Measurements from ENCODE around the gene ZNF296. TPM values are rescaled to one million over a fixed set of nuclear protein-coding genes. Genes with fewer than 3 reads are reported as not detected.

The ZNF296 gene
- total and polyA plus RNA-seq, 2 experiments from 2014 or later, result 1.2 TPM; not detected in 1

- peaks cover 9% of the 10 kb centered on the region for H3K4me1 ChIP-seq (ENCODE audit: insufficient read depth)
- H3K36me3 ChIP-seq (replicated peaks; ENCODE audit: insufficient read depth, low read depth), result no peaks in the 10 kb centered on the region
- WGBS (ENCODE audit: low lambda C conversion rate, missing lambda C conversion rate), result 89% methylated on average over 17 of the region's 17 CpGs
- no peaks in the 10 kb centered on the region for H3K9me2 ChIP-seq (replicated peaks; ENCODE audit: insufficient read depth)
- no peaks in the 10 kb centered on the region for H3K27me3 ChIP-seq
- no peak overlapping the region for H2AFZ ChIP-seq
- H3K4me2 ChIP-seq, result no peak overlapping the region
- H3K79me2 ChIP-seq, result peaks cover 38% of the 10 kb centered on the region
- DNase-seq (ENCODE audit: low spot score), result no peak
- TF ChIP-seq EZH2phosphoT487 (IDR thresholded peaks at IDR 0.05; ENCODE audit: low read depth, severe bottlenecking, unreplicated experiment), result no peak
- no peak overlapping the region for H3K4me3 ChIP-seq
- H3K27ac ChIP-seq, result no peak overlapping the region
- H4K20me1 ChIP-seq (ENCODE audit: insufficient read depth, poor library complexity, severe bottlenecking), result peaks cover 5% of the 10 kb centered on the region
- H3K9me3 ChIP-seq (ENCODE audit: low read depth), result no peaks in the 10 kb centered on the region
These were observed 13.8 kb upstream of the ZNF296 start for GRCh38 chr19:45090034-45090433.

DNA sequence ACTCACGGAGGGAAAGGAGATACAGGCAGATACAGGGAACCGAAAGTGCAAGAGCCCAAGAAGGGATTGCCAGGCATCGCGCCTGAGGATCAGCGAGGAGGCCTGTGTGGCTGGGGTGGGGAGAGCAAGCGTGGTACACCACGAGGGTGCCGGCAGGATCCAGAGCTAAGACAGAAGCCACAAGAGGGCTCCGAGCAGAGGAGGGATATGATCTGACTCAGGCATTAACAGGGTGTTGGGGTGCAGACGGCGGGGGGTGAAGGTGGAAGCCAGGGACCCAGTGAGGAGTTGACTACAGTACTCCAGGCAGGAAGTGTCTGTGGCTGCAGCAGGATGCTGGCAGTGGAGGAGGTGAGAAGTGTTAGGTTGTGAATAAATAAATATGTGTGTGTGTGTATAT is 11.3 kb upstream of the ZNF296 start:
- no peak for DNase-seq (ENCODE audit: low spot score)

GRCh38 chr19:45086480-45086879 is 10.2 kb upstream of the ZNF296 start:
- H3K4me3 ChIP-seq, result no peak overlapping the region
- no peak for DNase-seq (ENCODE audit: low spot score)
- no peaks in the 10 kb centered on the region for H3K9me2 ChIP-seq (replicated peaks; ENCODE audit: insufficient read depth)
- no peaks in the 10 kb centered on the region for H3K4me1 ChIP-seq (ENCODE audit: insufficient read depth)
- no peak overlapping the region for H2AFZ ChIP-seq
- no peaks in the 10 kb centered on the region for H4K20me1 ChIP-seq (ENCODE audit: insufficient read depth, poor library complexity, severe bottlenecking)
- no peaks in the 10 kb centered on the region for H3K27me3 ChIP-seq
- H3K4me2 ChIP-seq, result no peak overlapping the region
- 95% methylated on average over 4 of the region's 4 CpGs for WGBS (ENCODE audit: low lambda C conversion rate, missing lambda C conversion rate)
- peaks cover 45% of the 10 kb centered on the region for H3K79me2 ChIP-seq
- no peaks in the 10 kb centered on the region for H3K36me3 ChIP-seq (replicated peaks; ENCODE audit: insufficient read depth, low read depth)
- H3K27ac ChIP-seq, result no peak overlapping the region
- no peak for TF ChIP-seq EZH2 (IDR thresholded peaks at IDR 0.05; ENCODE audit: borderline replicate concordance)
- no peak for TF ChIP-seq EZH2phosphoT487 (IDR thresholded peaks at IDR 0.05; ENCODE audit: low read depth, severe bottlenecking, unreplicated experiment)
- TF ChIP-seq CTCF (IDR thresholded peaks at IDR 0.05; ENCODE audit: poor library complexity), result no peak
- no peaks in the 10 kb centered on the region for H3K9me3 ChIP-seq (ENCODE audit: low read depth)

More for the DNA sequence above, 11.3 kb upstream of the ZNF296 start:
- no peak overlapping the region for H2AFZ ChIP-seq
- H3K79me2 ChIP-seq, result peaks cover 35% of the 10 kb centered on the region
- no peaks in the 10 kb centered on the region for H3K9me2 ChIP-seq (replicated peaks; ENCODE audit: insufficient read depth)
- H3K4me2 ChIP-seq, result no peak overlapping the region
- H3K4me3 ChIP-seq, result no peak overlapping the region
- no peaks in the 10 kb centered on the region for H4K20me1 ChIP-seq (ENCODE audit: insufficient read depth, poor library complexity, severe bottlenecking)
- H3K36me3 ChIP-seq (replicated peaks; ENCODE audit: insufficient read depth, low read depth), result no peaks in the 10 kb centered on the region
- WGBS (ENCODE audit: low lambda C conversion rate, missing lambda C conversion rate), result 95% methylated on average over 11 of the region's 11 CpGs
- TF ChIP-seq EZH2phosphoT487 (IDR thresholded peaks at IDR 0.05; ENCODE audit: low read depth, severe bottlenecking, unreplicated experiment) (no peak), EZH2 (IDR thresholded peaks at IDR 0.05; ENCODE audit: borderline replicate concordance) (no peak), CTCF (IDR thresholded peaks at IDR 0.05; ENCODE audit: poor library complexity) (no peak)
- H3K27ac ChIP-seq, result no peak overlapping the region
- H3K9me3 ChIP-seq (ENCODE audit: low read depth), result no peaks in the 10 kb centered on the region
- H3K27me3 ChIP-seq, result no peaks in the 10 kb centered on the region
- H3K4me1 ChIP-seq (ENCODE audit: insufficient read depth), result no peaks in the 10 kb centered on the region

DNA sequence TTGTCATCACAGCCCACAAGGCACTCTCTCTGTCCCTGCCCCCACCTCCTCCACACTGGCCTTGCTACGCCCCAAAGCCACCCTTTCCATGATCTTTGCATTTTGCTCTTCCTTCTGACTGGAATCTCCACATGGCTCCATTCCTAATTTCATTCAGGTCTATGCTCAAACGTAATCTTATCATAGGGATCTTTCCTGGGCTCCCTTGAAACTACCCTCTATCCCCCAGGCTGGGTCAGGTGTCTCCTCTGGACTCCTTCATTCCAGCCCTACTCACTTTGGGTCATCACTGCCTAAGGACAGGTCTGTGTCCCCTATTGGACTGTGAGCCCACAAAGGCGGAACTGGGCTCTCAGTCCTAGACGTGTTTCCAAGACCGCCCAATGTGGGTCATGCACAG is 5.9 kb upstream of the ZNF296 start:
- no peaks in the 10 kb centered on the region for H3K4me1 ChIP-seq (ENCODE audit: insufficient read depth)
- no peak for DNase-seq (ENCODE audit: low spot score)
- H3K79me2 ChIP-seq, result peaks cover 63% of the 10 kb centered on the region
- no peaks in the 10 kb centered on the region for H3K27me3 ChIP-seq
- 93% methylated on average over 5 of the region's 5 CpGs for WGBS (ENCODE audit: low lambda C conversion rate, missing lambda C conversion rate)
- H3K4me2 ChIP-seq, result no peak overlapping the region
- no peaks in the 10 kb centered on the region for H3K9me3 ChIP-seq (ENCODE audit: low read depth)
- H3K27ac ChIP-seq, result no peak overlapping the region
- no peaks in the 10 kb centered on the region for H4K20me1 ChIP-seq (ENCODE audit: insufficient read depth, poor library complexity, severe bottlenecking)
- H2AFZ ChIP-seq, result no peak overlapping the region
- H3K9me2 ChIP-seq (replicated peaks; ENCODE audit: insufficient read depth), result no peaks in the 10 kb centered on the region
- H3K4me3 ChIP-seq, result no peak overlapping the region
- TF ChIP-seq EZH2phosphoT487 (IDR thresholded peaks at IDR 0.05; ENCODE audit: low read depth, severe bottlenecking, unreplicated experiment) (no peak), CTCF (IDR thresholded peaks at IDR 0.05; ENCODE audit: poor library complexity) (no peak), EZH2 (IDR thresholded peaks at IDR 0.05; ENCODE audit: borderline replicate concordance) (no peak)
- H3K36me3 ChIP-seq (replicated peaks; ENCODE audit: insufficient read depth, low read depth), result no peaks in the 10 kb centered on the region
